ENCODE data around the gene KRT80. TPM values are rescaled to one million over a fixed set of nuclear protein-coding genes. Genes with fewer than 3 reads are reported as not detected.

Gene KRT80
- total and polyA plus RNA-seq, 2 donors (not counting 3 experiments of a cell fraction or from before 2014, with no cell fraction given) = 13.6 to 23.7 TPM

DNA sequence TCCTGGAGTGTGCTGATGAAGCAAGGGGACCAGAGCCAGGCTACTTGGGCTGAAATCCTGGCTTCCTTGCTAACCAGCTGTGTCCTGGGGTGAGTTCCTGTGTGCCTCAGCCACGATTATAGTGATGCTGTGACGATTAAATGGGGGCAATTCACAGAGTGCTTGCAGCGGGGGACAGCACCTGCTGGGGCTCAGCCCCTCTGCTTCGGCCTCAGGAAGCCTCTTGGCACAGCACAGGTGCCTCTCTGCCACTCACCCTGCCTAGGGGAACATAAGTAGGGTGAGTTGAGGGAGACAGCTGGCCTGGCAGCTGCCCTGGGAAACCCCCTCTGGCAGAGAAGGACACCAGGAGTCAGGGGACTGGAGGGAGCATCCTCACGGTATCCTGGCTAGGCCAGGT lies 9.4 kb downstream of the KRT80 start:
- H4K20me1 ChIP-seq (replicated peaks; ENCODE audit: control insufficient read depth, extremely low read depth, insufficient read depth, low read length) = no peaks in the 10 kb centered on the region
- H3K36me3 ChIP-seq (ENCODE audit: control insufficient read depth in 2 of 2, extremely low read depth in 1 of 2, insufficient read depth in 2 of 2, low read length in 2 of 2) = no peaks in the 10 kb centered on the region
- POLR2A ChIA-PET = no interaction called here
- H3K9me1 ChIP-seq (replicated peaks; ENCODE audit: control insufficient read depth, extremely low read depth, insufficient read depth, low read length) = no peaks in the 10 kb centered on the region
- no peak for FAIRE-seq
- H3K4me2 ChIP-seq (ENCODE audit: insufficient read depth, low read length) = no peak overlapping the region
- H3K27ac ChIP-seq (ENCODE audit: insufficient read depth, low read depth, low read length) = no peak overlapping the region
- CTCF ChIA-PET = interaction anchor here (1.8 to 2.5 kb wide), 2 partner anchors 10 to 31 kb away, joined by 6 to 8 read pairs; partner anchors contain the start of gene KRT80
- DNase-seq (ENCODE audit: low read depth, low spot score) = no peak
- peaks cover 44% of the 10 kb centered on the region for H3K4me1 ChIP-seq (ENCODE audit: control insufficient read depth, extremely low read depth, insufficient read depth, low read length)
- intact Hi-C loops (cut with micrococcal nuclease) (no loop called here), dilution Hi-C loops (cut with MboI; ENCODE audit: extremely low pct_ligation_motif_present, low sequenced_read_pairs) (no loop called here)
- H3K9me3 ChIP-seq (replicated peaks; ENCODE audit: control insufficient read depth, insufficient read depth, low read length) = no peaks in the 10 kb centered on the region
- H3K4me3 ChIP-seq (replicated peaks in 1 of 3; ENCODE audit: insufficient read depth in 1 of 3, low read depth in 1 of 3, low read length in 3 of 3) = no peak overlapping the region
- no peaks in the 10 kb centered on the region for H3K27me3 ChIP-seq (ENCODE audit: control insufficient read depth in 2 of 2, insufficient read depth in 2 of 2, low read length in 2 of 2)
- H3K79me2 ChIP-seq (ENCODE audit: control insufficient read depth, insufficient read depth, low read length) = no peaks in the 10 kb centered on the region
- TF ChIP-seq MAX (IDR thresholded peaks at IDR 0.05; ENCODE audit: insufficient read depth, insufficient read length) (no peak), CTCF (IDR thresholded peaks at IDR 0.05; ENCODE audit: extremely low read depth in 1 of 2, insufficient read depth in 1 of 2, low read depth in 1 of 2, low read length in 2 of 2) (no peak), GATA2 (IDR thresholded peaks at IDR 0.05; ENCODE audit: insufficient read depth, insufficient read length, low read depth, low read length) (no peak), POLR2AphosphoS5 (IDR thresholded peaks at IDR 0.05; ENCODE audit: insufficient read depth, low read depth, low read length) (no peak), EZH2 (IDR thresholded peaks at IDR 0.05; ENCODE audit: borderline replicate concordance, low read depth, low read length, severe bottlenecking) (no peak), MYC (IDR thresholded peaks at IDR 0.05; ENCODE audit: low read depth, low read length) (no peak), POLR2A (IDR thresholded peaks at IDR 0.05; ENCODE audit: low read depth, low read length) (no peak), FOS (IDR thresholded peaks at IDR 0.05; ENCODE audit: borderline replicate concordance, insufficient read depth, low read length) (no peak), JUN (IDR thresholded peaks at IDR 0.05; ENCODE audit: borderline replicate concordance, insufficient read depth, insufficient read length, low read depth) (no peak)
- no peak overlapping the region for H2AFZ ChIP-seq (ENCODE audit: low read depth, low read length)
- BruUV-seq (replicated peaks) = no TSS peak
- H3K9ac ChIP-seq (replicated peaks; ENCODE audit: extremely low read depth, insufficient read depth, low read length) = no peak overlapping the region

Data from endothelial cell of umbilical vein (primary cell).